NCI-H345 (cell line): ENCODE data around the gene RPTOR.

Experiments
- DNase-seq: peaks from one replicate; lab custom pipeline; 2025; lab: John Stamatoyannopoulos, UW

Gene RPTOR

GRCh38 chr17:80913928-80914821 is 369.5 kb downstream of the RPTOR start:
- DNase-seq: no peak

- no peak for DNase-seq
These were observed 371.6 kb downstream of the RPTOR start for GRCh38 chr17:80916246-80916645.

DNA sequence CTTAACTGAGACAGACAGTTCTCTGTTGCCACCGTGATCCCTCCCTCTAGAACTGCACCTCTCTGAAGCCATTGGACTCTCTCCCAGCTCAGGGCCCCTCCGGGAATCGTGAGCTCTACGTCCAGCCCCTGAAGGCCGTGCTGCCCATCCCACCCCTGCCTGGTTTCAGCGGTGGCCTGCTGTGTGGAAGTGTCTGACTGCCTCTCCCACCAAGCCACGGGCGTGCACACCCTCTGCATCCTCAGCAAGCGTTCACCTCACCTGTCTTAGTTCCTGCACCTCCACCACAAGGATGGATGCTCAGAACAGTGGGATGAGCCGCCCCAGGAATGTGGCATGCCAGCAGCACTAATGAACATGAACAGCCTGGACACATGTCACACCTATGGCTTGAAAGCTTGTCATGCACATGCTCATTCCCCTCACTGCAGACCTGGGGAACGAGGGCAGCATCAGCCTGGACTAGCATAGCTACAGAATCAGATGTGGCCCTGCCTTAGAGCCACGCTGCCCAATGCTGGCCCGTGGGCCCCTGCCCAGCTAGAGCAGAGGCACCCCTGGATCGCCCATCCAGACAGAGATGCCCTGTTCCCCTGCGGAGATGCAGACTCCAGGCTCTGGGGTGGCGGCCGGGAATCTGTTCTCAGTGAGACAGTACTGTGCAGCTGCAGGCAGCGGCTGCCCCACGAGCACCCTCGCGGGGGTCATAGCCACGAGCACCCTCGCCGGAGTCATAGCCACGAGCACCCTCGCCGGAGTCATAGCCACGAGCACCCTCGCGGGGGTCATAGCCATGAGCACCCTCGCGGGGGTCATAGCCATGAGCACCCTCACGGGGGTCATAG is 373.3 kb downstream of the RPTOR start:
- DNase-seq: no peak

- DNase-seq: no peak
These were observed 374.1 kb downstream of the RPTOR start for GRCh38 chr17:80918731-80919130.

DNA sequence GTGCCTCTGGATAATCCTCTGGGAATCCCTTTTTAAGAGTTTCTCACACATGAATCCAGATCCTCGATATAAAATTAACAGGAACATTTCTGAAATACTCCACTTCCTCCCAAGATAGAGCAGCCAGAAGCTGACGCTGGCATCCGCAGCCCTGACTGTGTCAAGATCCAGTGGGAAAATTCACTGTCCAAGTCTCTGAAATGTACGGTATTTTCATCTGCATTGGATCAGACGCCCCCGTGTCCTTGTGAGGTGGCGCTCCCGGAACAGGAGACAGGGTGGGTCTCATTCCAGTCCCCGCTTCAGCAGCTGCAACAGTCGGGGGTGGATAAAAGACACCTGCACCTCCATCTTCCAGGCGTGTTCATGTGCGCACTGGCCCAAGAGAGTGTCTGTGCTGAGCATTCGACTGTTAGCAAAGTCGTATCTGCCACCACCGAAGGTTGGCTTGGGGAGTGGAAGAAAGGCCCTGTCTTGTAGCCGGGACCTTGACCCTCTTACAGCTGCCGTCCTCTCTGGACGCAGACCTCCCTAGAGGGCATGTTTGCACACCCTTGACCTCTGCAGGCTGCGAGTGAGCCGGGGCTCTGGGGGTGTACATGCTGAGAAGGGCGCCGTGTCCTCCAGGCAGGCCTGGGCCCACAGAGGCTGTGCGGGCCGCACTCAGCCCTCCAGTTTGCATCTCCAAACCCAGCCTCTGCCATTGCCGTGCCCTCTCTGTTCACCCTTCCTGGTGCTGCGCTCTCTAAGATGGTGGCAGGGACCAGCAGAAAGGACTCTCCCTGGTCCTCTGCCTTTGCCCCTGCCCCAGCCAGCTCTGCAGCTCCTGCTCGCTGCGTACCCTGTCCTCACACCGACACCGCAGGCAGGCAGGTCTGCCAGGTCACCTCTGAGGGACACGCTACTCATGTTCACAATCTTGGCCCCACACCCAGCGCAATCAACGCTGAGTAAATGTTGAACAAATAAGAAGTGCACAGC is 375.0 kb downstream of the RPTOR start:
- DNase-seq: no peak

- DNase-seq: no peak
These were observed 375.8 kb downstream of the RPTOR start for GRCh38 chr17:80920441-80920840.

DNA sequence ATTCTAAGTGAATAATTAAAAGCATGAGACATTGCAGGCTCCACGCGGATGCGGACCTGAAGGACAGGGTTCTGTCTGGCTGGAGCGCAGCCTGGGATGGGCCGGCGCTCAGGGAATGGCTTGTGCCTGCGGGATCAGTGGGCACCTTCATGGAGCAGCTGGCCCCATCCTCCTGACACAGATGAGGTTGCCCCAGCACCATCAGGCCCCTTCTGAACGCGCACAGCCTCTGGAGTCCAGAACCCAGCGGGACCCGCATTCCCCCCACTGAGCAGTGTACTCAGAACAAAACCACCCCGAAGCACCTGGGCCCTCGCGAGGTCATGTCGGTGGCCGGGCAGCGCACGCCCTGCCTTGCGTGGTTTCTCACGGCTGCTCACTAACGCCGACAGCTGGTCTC is 376.5 kb downstream of the RPTOR start:
- no peak for DNase-seq

DNA sequence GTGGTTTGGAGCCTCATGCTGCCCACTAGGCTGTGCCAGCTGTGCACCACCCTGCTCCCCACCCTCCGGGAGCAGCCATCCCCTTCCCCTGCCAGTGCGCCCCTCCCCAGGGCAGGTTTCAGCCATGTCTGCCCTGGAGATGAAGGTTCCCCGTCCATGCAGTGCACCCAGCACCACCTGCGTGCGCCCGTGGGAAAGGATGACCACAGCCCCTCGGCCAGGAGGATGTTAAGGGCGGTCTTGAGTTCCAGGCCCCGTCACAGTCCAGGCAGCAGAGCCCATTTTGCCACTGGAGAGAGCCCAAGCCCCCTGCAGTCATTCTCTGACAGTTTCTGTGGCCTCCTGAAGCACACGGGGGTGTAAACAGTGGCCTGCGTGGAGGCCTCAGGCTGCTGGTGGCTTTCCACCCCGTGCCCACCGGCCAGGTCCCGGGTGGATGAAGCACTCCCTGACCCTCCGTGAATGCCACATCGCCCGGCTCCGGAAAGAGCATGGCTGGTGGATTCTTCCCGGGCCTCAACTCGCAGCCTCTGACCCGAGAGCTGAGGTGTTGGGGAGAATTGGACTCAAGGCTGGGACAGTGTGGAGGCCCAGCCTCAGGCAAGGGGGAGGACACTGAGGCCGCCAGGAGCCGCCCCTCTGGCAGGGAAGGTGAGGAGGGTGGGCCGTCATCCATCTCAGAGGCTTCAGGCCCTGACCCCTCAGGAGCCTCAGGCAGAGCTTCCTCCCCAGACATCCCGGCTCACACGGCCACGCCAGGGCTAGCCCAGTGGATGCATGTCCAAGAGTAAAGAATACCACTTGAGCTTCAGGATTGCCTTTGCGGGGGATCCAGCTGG is 377.3 kb downstream of the RPTOR start:
- DNase-seq: no peak

GRCh38 chr17:80922580-80923160 is 378.0 kb downstream of the RPTOR start:
- no peak for DNase-seq

DNA sequence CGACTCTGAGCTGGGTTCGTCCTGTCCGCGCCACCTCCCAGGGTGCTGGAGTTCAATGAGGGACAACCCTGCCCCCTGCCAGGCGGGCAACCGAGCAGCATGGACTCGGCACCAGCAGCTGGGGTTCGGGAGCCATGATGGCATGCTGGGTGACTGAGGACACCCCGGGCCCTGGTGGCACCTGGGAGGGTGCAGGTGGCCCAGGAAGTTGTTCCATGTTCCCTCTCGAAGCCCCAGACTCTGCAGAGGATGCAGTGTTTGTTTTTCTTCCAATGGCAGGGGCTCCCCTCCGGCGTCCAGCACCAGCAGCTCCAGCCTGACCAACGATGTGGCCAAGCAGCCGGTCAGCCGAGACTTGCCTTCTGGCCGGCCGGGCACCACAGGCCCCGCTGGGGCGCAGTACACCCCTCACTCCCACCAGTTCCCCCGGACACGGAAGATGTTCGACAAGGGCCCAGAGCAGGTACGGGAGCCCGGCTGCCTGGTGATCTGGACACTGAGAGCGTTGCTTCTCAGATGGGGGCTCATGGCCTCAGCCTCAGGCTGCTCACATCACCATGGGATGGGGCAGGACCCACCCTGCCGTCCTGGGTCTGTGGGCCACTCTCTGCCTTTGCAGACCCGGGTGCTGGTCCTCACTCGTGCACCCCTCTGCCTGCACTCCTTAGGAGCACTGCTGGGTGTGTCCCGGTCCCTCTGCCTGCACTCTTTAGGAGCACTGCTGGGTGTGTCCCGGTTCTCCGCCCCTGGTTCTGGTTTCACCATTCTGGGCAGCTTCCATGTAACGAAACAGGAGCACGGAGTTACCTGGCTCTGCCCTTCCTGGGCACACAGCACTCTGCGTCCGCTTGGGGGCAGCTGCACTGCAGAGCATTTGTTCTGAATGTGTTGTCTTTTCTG is 378.8 kb downstream of the RPTOR start:
- DNase-seq: no peak

DNA sequence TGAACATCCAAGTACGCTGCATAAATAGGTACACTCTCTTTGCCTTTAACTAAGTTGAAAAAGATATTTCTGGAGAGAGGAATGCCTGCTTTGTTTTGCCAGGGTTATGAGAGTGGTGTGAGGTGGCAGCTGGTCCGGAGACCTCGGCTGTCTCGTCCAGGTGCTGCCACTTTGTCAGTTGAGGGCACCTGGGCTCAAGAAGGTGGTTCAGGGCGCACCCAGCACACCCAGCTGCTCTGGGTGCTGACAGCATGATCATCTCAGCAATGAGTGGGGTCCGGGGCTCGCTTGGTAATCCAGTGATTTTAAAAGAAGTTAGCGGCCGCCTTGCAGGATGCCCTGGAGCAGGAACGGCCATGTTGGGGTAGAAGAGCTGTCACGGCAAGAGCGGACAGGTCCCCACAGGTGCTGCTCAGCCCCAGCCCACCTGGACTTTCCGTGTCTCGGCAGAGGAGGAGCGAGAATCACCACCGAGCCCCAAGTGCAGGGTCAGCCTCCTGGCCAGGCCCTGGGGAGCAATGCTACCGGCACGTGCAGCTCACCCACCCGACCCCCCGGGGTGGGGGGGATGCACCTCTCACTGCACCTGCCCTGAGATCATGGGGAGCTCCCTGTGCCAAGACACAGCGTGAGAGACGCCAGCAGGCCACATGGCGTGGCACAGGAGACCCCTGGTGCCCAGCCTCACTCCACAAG is 379.6 kb downstream of the RPTOR start:
- no peak for DNase-seq

GRCh38 chr17:80924807-80925610 is 380.4 kb downstream of the RPTOR start:
- no peak for DNase-seq

GRCh38 chr17:80925688-80926335 is 381.2 kb downstream of the RPTOR start:
- DNase-seq: no peak

GRCh38 chr17:80926591-80927250 is 382.1 kb downstream of the RPTOR start:
- no peak for DNase-seq

- DNase-seq: no peak
These were observed 383.2 kb downstream of the RPTOR start for GRCh38 chr17:80927791-80928216.

DNA sequence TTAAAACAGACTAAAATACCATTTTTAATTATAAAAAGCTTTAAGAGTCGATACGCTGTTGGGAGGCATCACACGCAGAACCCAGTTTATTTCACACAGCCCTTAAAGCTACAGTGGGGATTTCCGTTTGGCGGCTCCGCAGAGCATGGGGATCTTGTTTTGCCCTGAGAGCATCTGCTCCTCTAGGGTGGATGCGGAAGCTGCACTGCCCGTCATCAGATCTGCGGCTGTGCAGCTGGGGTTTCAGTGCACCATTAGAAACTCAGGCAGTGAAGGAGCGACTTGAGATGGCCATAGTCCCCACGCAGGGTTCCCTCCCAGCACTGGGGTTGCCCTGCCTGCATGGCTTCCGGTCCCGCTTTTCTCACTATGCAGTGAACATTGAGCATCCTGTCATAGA is 384.8 kb downstream of the RPTOR start:
- DNase-seq: no peak
